Left renal cortex interstitium (tissue), 4 donors: Measurements from ENCODE around the gene FADS1. TPM values are rescaled to one million over a fixed set of nuclear protein-coding genes. Genes with fewer than 3 reads are reported as not detected.

Experiments used
- DNase-seq, 4 donors: peaks; one replicate each; pipeline ENCODE4 v3.0.0-alpha.2; 2013; ENCODE audit warnings: low read depth in 4 of 4, low spot score in 2 of 4, missing footprints in 1 of 4
- polyA plus RNA-seq, 4 donors: library from polyadenylated mRNA; unstranded; fragments of 120-200 nt; gene quantifications; one replicate each; pipeline ENCODE4 v1.2.1, GENCODE V29; 2013; ENCODE audit not compliant: insufficient read length in 4 of 4

The FADS1 gene
- polyA plus RNA-seq, 4 donors = 37.0 to 44.4 (median 43.7) TPM

DNA sequence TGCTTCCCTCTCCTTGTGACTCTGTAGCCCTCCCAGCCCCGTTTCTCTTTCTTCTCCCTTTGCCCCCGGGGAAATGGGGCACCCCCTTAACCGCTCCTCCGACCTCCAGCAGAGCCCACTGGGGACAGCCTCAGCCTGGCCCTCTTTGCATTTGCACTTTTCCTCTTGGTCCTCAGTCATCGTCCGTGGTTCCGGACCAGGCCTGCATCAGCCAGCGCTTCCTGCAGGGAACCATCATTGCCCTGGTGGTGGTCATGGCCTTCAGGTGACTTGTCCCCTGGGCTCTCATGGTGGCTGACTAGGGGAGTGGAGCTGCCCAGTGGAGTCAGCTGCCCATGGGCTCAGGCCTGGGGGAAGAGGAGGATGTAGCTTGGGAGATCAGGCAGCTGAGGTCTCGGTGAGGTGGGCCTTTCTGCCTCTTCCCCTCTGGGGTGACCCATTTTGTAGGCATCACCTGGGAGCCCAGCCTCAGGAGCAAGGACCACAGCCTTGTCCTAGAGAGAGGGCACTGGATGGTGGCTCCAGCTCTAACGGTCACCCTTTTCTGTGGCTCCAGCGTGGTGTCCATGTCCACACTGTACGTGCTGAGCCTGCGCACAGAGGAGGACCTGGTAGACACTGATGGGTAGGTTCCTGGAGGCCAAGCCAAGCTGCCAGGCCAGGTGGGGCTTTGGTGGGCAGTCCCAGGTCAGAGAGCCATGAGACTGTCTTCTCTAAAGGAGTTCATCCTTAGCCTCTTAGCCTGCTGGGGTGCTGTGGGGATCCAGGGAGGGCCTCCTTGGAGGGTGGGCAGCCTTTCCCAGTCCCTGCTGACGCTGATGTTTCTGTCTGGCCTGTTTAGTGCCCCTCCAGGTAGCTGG is 36.9 kb downstream of the FADS1 start:
- DNase-seq = no peak

DNA sequence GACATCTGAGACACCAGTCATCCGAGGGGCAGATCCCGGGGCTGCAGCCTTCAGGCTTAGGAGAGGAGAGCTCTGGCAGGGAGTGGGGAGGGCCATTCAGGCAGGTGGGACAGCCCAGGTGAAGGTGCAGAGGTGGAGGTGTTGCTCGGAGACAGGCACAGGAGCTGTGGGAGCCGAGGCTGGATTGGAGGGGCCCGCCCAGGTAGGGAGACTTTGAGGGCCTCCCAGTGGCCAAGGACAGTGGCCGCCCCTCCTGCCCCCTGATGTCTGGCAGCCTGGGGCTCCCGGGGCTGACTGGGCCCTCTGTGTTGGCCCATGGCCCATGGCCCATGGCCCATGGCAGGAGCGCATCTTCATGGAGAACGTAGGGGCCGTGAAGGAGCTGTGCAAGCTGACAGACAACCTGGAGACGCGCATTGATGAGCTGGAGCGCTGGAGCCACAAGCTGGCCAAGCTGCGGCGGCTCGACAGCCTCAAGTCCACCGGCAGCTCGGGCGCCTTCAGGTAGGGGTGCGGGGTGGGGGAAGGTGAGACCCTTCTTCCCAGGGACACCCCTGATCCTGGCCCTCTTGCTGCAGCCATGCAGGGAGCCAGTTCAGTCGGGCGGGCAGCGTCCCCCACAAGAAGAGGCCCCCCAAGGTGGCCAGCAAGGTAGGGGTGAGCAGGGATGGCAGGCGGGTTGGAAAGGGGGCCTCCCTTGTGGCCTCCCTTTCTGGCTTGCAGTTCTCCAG is 37.7 kb downstream of the FADS1 start:
- no peak for DNase-seq

DNA sequence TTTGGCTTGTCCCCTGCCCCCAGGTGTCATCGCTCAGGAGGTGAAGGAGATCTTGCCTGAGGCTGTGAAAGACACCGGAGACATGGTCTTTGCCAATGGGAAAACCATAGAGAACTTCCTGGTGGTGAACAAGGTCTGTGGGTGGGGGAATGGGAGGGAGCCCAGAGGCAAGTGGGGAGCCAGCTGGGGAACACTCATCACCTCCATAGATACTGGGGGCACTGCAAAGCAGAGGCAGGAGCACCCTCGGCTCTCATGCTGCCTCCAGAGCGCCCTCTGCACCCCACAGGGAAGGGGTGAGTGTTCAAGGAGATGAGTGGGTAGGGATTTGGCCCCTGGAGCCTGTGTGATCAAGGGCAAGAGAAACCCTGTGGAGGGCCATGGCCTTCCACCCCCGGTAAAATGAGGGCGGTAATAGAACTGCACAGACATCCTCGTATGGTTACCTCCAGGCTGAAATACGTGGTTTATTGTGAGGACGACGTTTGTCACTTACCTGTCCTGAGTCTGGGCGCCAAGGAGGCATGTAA is 38.4 kb downstream of the FADS1 start:
- DNase-seq = no peak

DNA sequence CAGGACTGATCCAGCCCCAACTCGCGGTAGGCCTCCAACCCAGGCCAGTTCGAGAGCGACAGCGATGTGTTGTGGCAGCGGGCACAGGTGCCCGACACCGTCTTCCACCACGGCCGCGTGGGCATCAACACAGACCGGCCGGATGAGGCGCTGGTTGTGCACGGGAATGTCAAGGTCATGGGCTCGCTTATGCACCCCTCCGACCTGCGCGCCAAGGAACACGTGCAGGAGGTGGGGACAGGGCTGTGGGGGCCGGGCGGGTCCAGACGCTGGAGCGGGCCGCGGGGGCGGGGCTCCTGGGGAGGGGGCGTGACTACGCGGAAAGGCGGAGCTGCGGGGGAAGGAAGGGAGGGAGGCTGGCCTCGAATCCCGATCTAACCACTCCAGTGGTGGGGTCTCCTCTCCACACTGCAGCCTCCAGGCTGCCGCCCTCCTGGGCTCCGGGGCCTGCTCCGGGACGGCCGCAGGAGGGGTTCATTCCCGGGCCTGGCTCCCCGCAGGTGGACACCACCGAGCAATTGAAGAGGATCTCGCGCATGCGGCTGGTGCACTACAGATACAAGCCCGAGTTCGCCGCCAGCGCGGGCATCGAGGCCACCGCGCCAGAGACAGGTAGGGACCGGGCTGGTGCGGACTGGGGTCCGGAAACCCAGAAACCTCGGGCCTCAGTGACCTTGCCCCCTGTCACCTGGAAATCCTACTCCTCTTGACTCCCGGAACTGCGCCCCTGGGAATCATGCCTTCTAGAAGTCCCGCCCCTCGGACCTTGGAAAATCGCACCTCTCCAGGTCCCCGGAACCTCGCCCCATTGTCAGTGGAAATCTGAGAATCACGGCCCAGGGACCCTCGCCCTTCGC is 39.3 kb downstream of the FADS1 start:
- DNase-seq = no peak

DNA sequence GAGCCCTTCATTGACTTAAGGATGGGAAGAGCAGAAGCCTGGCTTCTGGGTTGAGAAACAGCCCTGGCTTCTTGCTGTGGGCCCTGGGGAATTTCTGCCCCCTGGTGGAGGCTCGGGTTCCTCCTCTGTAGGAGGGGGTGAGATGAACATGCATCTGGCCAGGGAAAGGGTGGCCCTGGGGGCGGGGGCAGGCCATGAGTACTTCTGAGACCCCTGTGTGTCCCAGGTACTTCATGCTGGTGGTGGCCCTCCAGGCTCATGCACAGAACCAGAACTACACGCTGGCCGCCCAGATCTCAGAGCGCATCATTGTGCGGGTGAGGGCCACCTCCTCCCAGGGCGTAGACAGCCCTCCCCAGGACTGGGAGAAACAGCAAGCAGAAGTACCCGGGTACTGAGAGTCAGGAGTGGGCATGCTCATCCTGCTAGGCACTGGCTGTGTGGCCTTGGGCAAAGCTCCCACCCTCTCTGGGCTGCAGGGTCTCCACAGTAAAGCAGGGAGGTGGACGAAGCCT is 40.2 kb downstream of the FADS1 start:
- no peak for DNase-seq

DNA sequence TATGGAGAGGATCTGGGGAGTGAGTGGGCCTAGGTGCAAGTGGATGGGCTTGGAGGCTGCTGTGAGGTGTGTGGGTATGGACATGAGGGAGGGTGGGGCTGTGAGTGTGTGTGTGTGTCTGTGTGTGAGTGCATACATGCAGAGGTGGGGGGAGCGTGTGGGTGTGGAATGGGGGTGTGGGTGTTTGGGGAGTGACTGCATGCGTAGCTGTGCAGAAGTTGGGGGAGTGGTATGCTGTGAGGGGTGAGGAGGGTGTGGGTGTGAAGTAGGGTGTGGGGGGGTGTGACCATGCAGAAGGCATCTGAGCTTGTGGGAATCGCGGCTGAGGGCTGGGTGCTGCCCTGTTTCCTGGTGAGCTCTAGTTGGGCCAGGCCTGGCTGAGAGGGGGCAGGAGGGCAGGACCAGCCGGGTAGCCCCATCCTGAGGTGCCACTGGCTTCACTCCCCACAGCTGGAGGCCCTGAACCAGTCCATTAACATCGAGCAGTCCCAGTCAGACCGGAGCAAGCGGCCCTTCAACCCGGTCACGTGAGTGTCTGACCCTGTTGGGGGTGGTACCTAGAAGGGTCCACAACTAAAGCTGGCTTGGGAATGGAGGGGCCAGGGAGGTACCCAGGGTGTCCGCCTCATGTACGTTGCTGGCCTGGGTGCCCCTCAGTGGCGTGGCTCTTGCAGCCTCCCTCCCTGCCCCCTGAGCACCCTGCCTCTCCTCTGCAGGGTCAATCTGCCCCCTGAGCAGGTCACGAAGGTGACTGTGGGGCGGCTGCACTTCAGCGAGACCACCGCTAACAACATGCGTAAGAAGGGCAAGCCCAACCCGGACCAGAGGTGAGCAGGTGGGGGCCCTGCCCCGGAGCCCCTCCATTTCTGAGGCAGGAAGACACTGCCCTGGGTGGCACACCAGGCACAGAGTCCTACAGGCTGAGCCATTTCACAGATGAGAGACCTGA is 40.9 kb downstream of the FADS1 start:
- no peak for DNase-seq

DNA sequence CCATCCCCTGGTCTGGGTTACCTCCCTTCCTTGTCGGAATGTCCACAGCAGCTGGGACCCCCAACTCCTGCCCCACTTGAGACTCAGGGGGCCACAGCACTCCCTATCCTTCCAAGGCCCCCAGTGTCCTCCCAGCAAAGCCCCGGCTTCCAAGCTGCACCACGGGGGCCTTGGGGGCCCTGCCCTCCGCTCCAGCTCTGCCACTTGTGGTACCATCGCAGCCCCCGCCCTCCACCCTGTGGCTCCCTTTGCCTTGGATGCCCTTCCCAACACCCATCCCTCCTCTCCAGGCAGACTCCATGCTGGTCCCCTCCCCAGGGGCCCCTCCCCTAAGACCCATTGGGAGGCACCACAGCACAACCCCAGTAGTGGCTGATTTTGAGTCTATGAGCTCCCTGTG is 41.7 kb downstream of the FADS1 start:
- DNase-seq = no peak

DNA sequence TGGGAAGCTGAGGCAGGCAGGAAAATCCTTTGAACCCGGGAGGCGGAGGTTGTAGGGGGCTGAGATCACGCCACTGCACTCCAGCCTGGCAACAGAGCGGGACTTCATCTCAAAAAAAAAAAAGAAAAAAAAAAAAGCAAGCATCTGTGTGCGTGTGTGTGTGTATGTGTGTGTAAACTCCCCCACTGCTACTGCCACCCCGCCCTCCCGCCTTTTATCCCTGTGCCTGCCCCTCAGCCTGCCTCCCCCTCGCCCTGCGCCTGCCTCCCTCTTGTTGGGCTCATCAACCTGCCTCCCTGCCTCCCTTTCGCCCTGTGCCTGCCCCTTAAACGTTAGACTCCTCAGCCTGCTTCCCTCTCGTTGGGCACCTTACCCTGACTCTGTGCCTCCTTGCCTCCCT is 42.4 kb downstream of the FADS1 start:
- no peak for DNase-seq

DNA sequence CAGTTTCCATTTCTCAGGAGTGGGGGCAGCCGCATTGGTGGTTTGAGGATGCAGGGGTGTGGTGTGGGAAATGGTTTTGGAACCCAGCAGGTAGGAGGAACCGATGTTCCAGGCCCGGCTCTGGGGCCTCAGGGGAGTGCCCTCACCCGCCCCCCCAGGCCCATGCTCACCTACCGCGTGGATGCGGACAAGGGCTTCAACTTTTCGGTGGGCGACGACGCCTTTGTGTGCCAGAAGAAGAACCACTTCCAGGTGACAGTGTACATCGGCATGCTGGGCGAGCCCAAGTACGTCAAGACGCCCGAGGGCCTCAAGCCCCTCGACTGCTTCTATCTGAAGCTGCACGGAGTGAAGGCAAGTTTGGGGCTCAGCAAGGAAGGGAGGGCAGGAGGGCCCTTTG is 43.0 kb downstream of the FADS1 start:
- no peak for DNase-seq

DNA sequence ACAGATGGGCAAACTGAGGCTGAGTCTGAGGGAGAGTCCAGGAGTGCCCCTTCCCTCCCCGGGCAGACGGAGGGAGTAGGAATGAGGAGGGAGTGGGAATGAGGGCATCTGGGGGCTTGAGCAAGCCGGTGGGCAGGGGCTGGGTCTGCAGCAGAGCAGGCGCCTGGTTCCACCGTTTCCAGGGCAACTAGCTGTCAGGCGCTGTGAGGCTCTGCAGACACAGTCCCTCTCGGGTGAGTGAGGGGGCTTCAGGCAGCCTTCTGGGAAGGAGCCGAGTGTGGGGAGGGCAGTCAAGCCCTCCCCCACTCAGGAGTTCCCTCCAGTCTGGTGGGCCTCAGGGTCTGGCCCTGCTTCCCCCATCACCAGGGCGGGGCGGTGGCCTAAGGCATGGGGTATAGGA is 43.4 kb downstream of the FADS1 start:
- no peak for DNase-seq

DNA sequence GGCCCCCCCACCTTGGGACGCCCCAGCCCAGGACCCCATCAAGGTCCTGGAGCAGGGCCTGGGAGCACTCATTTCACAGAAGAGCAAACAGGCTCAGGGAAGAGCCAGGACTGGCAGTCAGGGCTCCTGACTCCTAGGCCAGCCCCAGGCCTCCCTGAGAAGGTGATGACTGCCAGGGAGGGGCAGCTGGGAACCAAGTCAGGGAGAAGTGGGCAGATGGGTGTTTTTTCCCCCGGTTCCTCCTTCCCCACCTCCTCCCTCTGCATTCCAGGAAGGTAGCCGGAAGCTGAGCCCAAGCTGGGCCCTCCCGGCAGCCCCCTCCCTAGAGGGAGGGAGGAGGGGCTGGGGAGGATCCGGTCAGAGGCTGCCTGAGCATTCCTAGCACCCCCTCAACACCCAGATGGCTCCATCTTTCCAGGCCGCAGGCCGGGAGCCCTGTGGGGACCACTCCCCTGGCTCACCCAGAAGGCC is 44.8 kb downstream of the FADS1 start:
- DNase-seq = peak in 1 of 4 donors; percentile 61

DNA sequence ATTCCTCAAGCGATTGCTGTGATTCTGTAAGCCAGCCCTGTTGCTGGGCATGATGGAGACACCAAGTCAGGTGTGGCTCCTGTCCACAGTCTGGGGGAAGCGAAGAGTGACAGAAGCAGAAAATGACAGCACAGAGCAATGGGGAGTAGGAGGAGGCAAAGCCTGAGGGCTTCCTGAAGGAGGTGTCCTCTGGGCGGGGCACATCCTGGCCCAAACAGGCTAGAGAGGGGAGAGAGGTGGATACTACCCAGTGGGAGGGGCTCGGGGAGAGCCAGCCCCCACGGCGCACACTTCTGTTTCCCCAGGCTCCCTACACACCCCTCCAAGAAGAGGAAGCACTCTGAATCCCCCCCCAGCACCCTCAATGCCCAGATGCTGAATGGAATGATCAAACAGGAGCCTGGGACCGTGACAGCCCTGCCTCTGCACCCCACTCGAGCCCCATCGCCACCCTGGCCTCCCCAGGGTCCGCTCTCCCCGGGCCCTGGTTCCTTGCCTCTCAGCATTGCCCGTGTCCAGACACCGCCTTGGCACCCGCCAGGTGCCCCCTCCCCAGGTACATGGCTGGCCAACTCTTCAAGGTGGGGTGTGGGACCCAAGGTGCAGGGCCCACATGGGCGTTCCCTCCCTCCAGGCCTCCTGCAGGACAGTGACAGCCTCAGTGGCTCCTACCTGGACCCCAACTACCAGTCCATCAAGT is 45.5 kb downstream of the FADS1 start:
- DNase-seq = no peak

DNA sequence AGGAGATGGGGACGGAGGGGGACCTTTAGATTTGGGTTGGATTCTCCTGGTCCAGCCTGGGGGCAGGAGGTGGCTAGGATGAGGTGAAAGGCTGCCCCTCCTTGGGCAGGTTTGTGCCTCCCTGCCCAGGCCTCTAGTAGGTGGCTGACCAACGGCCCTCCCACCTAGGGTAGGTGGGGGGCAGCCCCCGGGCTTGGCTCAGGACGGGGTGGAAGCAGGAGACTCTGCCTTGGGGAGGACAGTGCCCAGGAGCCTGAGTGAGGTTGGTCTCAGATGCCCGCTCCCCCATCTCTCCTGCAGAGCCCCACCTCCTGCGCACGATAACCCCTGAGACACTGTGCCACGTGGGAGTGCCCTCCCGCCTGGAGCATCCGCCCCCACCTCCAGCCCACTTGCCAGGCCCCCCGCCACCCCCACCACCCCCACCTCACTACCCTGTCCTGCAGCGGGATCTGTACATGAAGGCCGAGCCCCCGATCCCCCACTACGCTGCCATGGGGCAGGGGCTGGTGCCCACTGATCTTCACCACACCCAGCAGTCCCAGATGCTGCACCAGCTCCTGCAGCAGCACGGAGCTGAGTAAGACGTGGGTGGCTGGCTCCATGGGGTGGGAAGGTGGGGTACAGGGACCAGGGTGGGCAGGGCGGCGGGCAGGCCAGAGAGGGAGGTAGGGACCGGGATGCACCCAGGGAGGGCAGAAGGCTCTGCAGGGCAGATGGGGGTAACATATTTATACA is 46.7 kb downstream of the FADS1 start:
- DNase-seq = no peak

DNA sequence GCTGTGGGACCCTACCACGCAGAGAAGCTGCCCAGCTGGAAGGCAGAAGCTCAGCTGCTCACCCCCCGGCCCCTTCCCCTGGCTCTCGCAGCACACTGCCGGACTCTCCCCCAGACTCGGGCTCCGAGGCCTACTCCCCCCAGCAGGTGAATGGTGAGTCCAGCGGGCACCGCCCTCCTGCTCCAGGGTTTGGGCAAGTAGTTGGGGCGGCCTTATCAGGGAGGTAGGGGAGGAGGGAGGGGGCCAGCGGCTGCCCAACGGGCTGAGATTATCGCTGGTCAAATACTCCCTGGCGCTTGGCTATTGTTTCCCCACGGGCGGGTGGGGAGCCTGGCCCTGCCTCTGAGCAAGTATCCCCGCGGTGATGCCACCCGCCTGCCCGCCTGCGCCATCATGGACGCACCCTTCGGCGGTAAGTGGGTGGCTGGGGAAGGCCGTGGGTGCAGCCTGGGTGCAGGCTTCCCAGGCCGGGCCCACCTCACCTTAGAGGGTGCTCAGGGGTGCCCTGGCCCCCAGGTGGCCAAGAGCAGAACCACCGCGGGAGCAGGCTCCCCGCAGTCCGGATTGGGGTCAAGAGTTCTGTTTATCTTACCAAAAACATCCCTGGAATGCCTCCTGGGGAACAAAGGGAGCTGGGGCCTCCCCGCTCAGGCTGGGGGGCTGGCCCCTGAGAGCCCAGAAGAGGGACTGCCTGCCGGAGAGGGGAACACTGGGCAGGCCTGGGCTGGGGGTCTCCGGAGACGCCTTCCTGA is 47.5 kb downstream of the FADS1 start:
- no peak for DNase-seq

DNA sequence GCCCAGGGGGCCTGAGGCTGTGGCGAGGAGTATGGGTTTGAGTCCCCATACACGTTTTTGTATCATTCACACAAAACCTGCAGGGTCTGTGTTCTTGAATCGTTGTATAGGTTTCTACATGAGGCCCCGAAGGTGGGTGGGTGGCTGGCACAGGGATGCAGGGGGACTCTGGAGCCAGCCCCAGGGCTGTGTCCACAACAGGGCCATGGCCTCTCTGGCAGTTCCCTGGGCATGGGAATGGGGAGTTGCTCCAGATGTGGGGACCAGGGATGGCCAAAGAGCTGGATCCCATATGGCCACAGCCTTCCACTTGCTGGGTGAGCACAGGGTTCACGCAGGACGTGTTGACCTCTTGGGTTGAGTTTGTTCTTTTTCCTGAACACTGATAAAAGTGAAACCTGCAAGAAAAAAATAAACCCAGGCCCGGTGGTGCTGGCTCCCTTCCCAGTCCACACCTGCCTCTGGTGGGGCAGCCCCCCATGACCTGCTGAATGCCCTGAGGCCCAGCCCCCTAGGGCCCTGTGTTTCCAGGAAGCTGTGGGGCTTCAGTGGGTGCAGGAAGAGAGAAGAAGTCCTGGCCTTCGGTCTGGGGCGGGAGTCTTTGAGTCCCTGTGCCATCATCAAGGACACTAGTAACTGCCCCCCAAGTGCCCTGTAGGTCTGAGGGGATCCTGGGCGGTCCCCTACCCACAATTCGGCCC is 48.3 kb downstream of the FADS1 start:
- DNase-seq = no peak

DNA sequence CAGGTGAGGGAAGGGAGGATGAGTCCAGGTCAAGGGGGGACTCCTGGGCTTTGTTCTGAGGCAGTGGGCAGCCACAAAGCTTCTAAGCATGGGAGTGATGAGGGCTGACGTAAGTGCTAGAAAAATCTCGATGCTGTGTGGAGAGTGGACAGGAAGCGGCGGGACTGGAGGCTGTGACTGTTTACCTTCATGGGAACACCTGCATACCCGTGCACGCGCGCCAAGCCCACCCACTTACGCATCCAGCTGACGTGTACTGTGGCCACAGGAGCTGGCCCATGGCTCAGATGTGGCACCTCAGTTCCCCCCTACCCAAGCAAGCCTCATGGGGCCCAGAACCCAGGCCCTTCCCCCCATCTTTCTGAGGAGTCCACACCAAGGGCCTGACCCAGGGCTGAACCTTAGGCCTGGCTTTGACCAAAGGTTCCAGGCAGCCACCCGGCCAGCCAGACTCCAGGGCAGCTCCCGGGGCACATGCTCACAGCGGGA is 50.4 kb downstream of the FADS1 start:
- DNase-seq = no peak
